ENCODE measurements around the gene DCP1A. TPM values are rescaled to one million over a fixed set of nuclear protein-coding genes. Genes with fewer than 3 reads are reported as not detected.
"Not testable (repeated sequence)": the region's sequence is repeated elsewhere in the genome, so short reads cannot be mapped to it uniquely, and the experiment has no call there.

DCP1A gene
- total and polyA plus RNA-seq, 11 donors, result 5.8 to 23.7 (median 16.3) TPM

DNA sequence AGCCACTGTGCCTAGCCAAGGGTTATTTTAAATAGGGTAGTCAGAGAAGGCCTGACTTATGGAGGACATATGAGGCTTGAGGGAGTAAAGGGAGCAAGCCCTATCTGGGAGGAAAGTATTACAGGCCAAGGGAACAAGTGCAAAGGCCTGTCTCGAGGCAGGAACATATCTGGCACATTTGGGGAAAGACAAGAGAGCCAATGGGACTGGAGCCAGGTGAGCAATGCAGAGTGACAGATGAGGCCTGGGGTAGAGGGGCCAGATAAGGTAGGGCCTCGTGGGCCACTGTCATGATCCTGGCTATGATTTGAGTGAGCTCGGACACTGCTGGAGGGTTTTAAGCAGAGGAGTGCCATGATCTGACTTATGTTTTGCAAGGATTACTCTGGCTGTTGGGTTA, 43.8 kb downstream of the DCP1A start:
- 47 to 58% (median 49%) methylated on average over 3 of the region's 3 CpGs for WGBS, 4 donors
- peak in 4 of 5 donors; percentile 31 to 67 (median 52) for DNase-seq

DNA sequence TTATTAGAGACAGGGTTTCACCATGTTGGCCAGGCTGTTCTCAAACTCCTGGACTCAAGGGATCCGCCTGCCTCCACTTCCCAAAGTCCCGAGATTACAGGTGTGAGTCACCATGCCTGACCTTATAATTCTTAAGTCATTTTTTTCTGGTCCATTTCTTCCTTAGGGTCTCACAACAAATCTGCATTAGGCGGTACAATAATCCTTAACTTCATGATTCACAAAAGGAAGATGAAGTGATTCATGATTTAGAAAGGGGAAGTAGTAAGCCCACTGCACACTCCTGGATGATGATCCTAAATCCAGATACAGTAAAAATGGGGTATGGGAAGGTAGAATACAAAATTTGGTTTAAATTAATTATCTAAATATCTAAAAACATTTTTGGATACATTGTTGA, 46.5 kb downstream of the DCP1A start:
- TF ChIP-seq, protein P1, sequence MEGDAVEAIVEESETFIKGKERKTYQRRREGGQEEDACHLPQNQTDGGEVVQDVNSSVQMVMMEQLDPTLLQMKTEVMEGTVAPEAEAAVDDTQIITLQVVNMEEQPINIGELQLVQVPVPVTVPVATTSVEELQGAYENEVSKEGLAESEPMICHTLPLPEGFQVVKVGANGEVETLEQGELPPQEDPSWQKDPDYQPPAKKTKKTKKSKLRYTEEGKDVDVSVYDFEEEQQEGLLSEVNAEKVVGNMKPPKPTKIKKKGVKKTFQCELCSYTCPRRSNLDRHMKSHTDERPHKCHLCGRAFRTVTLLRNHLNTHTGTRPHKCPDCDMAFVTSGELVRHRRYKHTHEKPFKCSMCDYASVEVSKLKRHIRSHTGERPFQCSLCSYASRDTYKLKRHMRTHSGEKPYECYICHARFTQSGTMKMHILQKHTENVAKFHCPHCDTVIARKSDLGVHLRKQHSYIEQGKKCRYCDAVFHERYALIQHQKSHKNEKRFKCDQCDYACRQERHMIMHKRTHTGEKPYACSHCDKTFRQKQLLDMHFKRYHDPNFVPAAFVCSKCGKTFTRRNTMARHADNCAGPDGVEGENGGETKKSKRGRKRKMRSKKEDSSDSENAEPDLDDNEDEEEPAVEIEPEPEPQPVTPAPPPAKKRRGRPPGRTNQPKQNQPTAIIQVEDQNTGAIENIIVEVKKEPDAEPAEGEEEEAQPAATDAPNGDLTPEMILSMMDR (IDR thresholded peaks at IDR 0.05), result no peak
- TF ChIP-seq POLR2A (IDR thresholded peaks at IDR 0.05), result no peak
- ATAC-seq (no peak), DNase-seq (no peak)
- H3K9me3 ChIP-seq, result no peaks in the 10 kb centered on the region
- H3K27ac ChIP-seq, result no peak overlapping the region
- intact Hi-C loops (cut with DNase I), result loop anchor here in 2 of 10 donors (2.0 kb wide), 1 partner anchor 410 kb away; no protein-coding TSS in a partner anchor
- H3K27me3 ChIP-seq, result no peaks in the 10 kb centered on the region
- peaks cover 0 to 24% (median 7%) of the 10 kb centered on the region in 12 donors for H3K4me1 ChIP-seq
- 89 to 95% (median 94%) methylated on average over 3 of the region's 3 CpGs for WGBS, 4 donors
- peaks cover 0 to 88% (median 77%) of the 10 kb centered on the region in 9 donors for H3K36me3 ChIP-seq
- H3K4me3 ChIP-seq, result no peak overlapping the region

More for the DNA sequence above, 43.8 kb downstream of the DCP1A start:
- peak overlapping the region; percentile 16 to 82 (median 68) for H3K27ac ChIP-seq
- peak; percentile 68 to 93 (median 86) for ATAC-seq
- TF ChIP-seq POLR2A (IDR thresholded peaks at IDR 0.05), result no peak
- TF ChIP-seq, protein P1 (IDR thresholded peaks at IDR 0.05), result no peak
- H3K27me3 ChIP-seq, result no peaks in the 10 kb centered on the region
- H3K36me3 ChIP-seq, result peaks cover 0 to 87% (median 73%) of the 10 kb centered on the region in 9 donors
- H3K4me3 ChIP-seq, result no peak overlapping the region
- H3K9me3 ChIP-seq, result no peaks in the 10 kb centered on the region
- intact Hi-C loops (cut with DNase I), result loop anchor here in 1 of 10 donors (2.0 kb wide), 1 partner anchor 411 kb away; no protein-coding TSS in a partner anchor
- peaks cover 0 to 27% (median 7%) of the 10 kb centered on the region in 12 donors for H3K4me1 ChIP-seq

DNA sequence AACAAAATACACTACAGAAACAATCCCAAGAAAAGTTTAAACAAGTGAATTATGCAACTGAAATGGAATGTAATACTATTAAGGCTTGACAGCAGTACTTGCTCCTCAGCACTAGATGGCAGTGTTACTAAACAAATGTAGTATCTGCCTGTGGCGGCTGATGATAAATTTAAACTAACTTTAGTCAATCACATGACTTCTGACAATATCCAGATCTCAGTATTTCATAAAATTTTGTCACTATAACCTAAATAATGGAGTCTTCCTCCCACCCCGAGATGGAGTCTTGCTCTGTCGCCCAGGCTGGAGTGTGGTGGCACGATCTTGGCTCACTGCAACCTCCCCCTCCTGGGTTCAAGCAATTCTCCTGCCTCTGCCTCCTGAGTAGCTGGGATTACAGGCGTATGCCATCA, 47.7 kb downstream of the DCP1A start:
- Histone ChIP-seq H3K36me3 (peaks cover 0 to 84% (median 69%) of the 10 kb centered on the region in 9 donors), H3K27ac (peak overlapping the region in 6 of 12 donors; percentile 24 to 72 (median 56)), H3K4me1 (peaks cover 0 to 27% (median 7%) of the 10 kb centered on the region in 12 donors)
- H3K27me3 ChIP-seq, H3K4me3 ChIP-seq, DNase-seq, H3K9me3 ChIP-seq: not testable (repeated sequence)
- intact Hi-C loops (cut with DNase I), result loop anchor here in 9 of 10 donors (1.0 to 10.0 kb wide), 5 partner anchors 409 to 555 kb away; no protein-coding TSS in a partner anchor
- peak in 3 of 4 donors; percentile 26 to 54 (median 42) for ATAC-seq
- 43 to 51% (median 48%) methylated on average over 5 of the region's 5 CpGs for WGBS, 4 donors
- TF ChIP-seq, protein P1 (IDR thresholded peaks at IDR 0.05), result peak; percentile 83 to 95 (median 88)

DNA sequence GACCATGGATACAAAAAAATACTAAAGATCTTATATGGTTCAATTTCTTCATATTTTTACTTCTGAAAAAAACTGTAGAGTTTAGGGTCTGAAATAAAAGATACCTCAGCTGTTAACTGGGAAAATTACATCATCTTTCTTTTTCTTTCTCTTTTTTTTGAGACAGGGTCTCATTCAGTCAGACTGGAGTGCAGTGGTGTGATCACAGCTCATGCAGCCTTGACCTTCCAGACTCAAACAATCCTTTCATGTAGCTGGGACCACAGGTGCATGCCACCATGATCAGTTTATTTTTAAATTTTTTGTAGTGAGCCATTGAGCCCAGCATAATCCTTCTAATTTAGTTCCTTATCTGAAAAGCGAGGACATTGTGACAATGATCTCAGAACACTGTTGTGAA, 51.9 kb downstream of the DCP1A start:
- no peak for TF ChIP-seq POLR2A (IDR thresholded peaks at IDR 0.05)
- TF ChIP-seq, protein P1 (IDR thresholded peaks at IDR 0.05), result no peak
- H3K4me1 ChIP-seq, result peaks cover 0 to 25% (median 7%) of the 10 kb centered on the region in 12 donors
- ATAC-seq (no peak), DNase-seq (no peak)
- 57 to 75% (median 70%) methylated on average over 1 of the region's 1 CpG for WGBS, 4 donors
- no peaks in the 10 kb centered on the region for H3K9me3 ChIP-seq
- H3K36me3 ChIP-seq, result peaks cover 0 to 65% (median 55%) of the 10 kb centered on the region in 9 donors
- intact Hi-C loops (cut with DNase I), result loop anchor here in 4 of 10 donors (2.0 to 10.0 kb wide), 3 partner anchors 75 to 559 kb away; no protein-coding TSS in a partner anchor
- no peak overlapping the region for H3K27ac ChIP-seq
- H3K27me3 ChIP-seq, result no peaks in the 10 kb centered on the region
- H3K4me3 ChIP-seq, result no peak overlapping the region
